Uterus (tissue), 4 donors: Measurements from ENCODE around the gene KNG1. TPM values are rescaled to one million over a fixed set of nuclear protein-coding genes. Genes with fewer than 3 reads are reported as not detected.

Source experiments
- DNase-seq, 2 donors: peaks; one replicate each; pipeline ENCODE4 v3.0.0-alpha.2; 2019 to 2020
- H3K27ac ChIP-seq, 2 donors: fragments of 200-600 bp; sonication (generic); 1 replicate in 1 of 2; 2 replicates in 1 of 2; pipeline ENCODE4 v1.5.1; 2016 to 2018
- H3K27me3 ChIP-seq, 2 donors: fragments of 200-600 bp; sonication (generic); one replicate each; pipeline ENCODE4 v1.5.1; 2018 to 2019; ENCODE audit warnings: control low read depth in 1 of 2
- H3K36me3 ChIP-seq, 2 donors: fragments of 200-600 bp; sonication (generic); one replicate each; pipeline ENCODE4 v1.5.1; 2019; ENCODE audit warnings: control low read depth in 1 of 2
- H3K4me1 ChIP-seq, 2 donors: fragments of 200-600 bp; sonication (generic); one replicate each; pipeline ENCODE4 v1.5.1; 2018 to 2019; ENCODE audit warnings: control low read depth in 1 of 2
- H3K4me3 ChIP-seq, 2 donors: fragments of 200-600 bp; sonication (generic); 1 replicate in 1 of 2; 2 replicates in 1 of 2; pipeline ENCODE4 v1.5.1; 2018 to 2019; ENCODE audit warnings: mild to moderate bottlenecking in 1 of 2
- H3K9me3 ChIP-seq, 2 donors: fragments of 200-600 bp; sonication (generic); one replicate each; pipeline ENCODE4 v1.5.1; 2019; ENCODE audit warnings: control low read depth in 1 of 2
- CTCF ChIP-seq, 4 experiments: fragments of 200-600 bp in 2 of 4; fragments of 450-650 bp in 2 of 4; sonication (generic) in 2 of 4; IDR thresholded peaks; one replicate each; pipeline ENCODE4 v1.5.1; 2016 to 2019; ENCODE audit warnings: antibody characterized with exemption in 4 of 4, mild to moderate bottlenecking in 2 of 4, moderate library complexity in 1 of 4
- POLR2A ChIP-seq, 2 donors: fragments of 450-650 bp; IDR thresholded peaks; one replicate each; pipeline ENCODE4 v1.6.1; 2016; ENCODE audit warnings: antibody characterized with exemption in 2 of 2, mild to moderate bottlenecking in 1 of 2, moderate library complexity in 1 of 2
- intact Hi-C: fragments of 100-400 bp; cut with DNase I; formaldehyde crosslinking; loops from one replicate; pipeline ENCODE4 v1.15.1; 2023; ENCODE audit warnings: low total_unique reads
- total RNA-seq, 4 donors: library from RNA; depleted of rRNA in 3 of 4; stranded (reverse); fragments of >200 nt in 3 of 4; gene quantifications; one replicate each; pipeline versions ENCODE4 v1.1.0 to v1.2.4, GENCODE V29; 2014 to 2023
- donor health status: DM: yes; HTN: yes; CAD: no.

The KNG1 gene
- total RNA-seq, 4 donors from 2014 or later = not detected

DNA sequence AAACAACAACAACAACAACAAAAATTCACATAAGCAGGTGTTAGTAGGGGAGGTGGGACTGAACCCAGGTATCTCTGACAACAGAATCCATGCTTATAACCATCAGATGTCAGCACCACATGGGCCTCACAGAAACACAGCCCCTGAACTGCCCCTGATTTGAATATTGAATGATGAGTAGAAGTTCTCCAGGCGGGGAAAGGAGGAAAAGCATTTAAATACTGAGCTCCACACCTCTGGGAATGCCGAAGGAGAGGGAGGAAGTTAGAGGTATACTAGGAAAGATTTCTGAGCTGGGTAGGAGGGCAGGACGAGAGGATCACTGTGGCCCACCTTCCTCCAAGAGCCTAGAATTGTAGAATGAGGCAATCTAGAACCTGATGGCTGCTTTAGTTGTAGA is 34.3 kb downstream of the KNG1 start:
- H3K27ac ChIP-seq = no peak overlapping the region
- intact Hi-C loops = no loop called here
- TF ChIP-seq POLR2A (IDR thresholded peaks at IDR 0.05) = no peak
- no peak for TF ChIP-seq CTCF (IDR thresholded peaks at IDR 0.05)
- DNase-seq = no peak
- no peaks in the 10 kb centered on the region for H3K27me3 ChIP-seq
- no peaks in the 10 kb centered on the region for H3K9me3 ChIP-seq
- H3K4me3 ChIP-seq = no peak overlapping the region
- H3K4me1 ChIP-seq = no peaks in the 10 kb centered on the region
- no peaks in the 10 kb centered on the region for H3K36me3 ChIP-seq

DNA sequence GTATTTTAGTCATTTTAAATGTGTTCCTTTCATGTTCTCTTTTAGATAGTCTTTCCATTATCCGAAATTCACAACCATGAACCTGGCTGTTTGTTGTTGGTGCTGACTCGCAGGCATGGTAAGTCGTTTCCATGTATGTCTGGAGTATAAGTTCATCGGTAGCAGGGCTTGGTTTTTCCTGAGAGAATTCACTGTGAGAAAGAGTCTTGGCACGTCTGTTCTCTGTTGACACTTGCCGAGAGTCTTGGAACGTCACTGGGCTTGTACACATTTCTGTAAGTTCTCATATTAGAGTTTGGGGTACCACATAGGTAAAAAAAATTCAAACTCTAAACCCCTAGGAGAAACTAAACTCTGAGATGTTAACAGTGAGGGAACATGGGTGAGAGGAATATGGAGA is 36.8 kb downstream of the KNG1 start:
- intact Hi-C loops = no loop called here
- H3K27ac ChIP-seq = no peak overlapping the region
- no peaks in the 10 kb centered on the region for H3K9me3 ChIP-seq
- TF ChIP-seq CTCF (IDR thresholded peaks at IDR 0.05) (no peak), POLR2A (IDR thresholded peaks at IDR 0.05) (no peak)
- no peak for DNase-seq
- no peaks in the 10 kb centered on the region for H3K36me3 ChIP-seq
- no peaks in the 10 kb centered on the region for H3K4me1 ChIP-seq
- no peak overlapping the region for H3K4me3 ChIP-seq
- H3K27me3 ChIP-seq = no peaks in the 10 kb centered on the region

GRCh38 chr3:186754871-186755270 is 37.7 kb downstream of the KNG1 start:
- Histone ChIP-seq H3K9me3 (no peaks in the 10 kb centered on the region), H3K36me3 (no peaks in the 10 kb centered on the region), H3K27ac (no peak overlapping the region), H3K4me1 (no peaks in the 10 kb centered on the region), H3K4me3 (no peak overlapping the region), H3K27me3 (no peaks in the 10 kb centered on the region)
- intact Hi-C loops = no loop called here
- DNase-seq = no peak
- TF ChIP-seq CTCF (IDR thresholded peaks at IDR 0.05) = no peak
- TF ChIP-seq POLR2A (IDR thresholded peaks at IDR 0.05) = no peak

DNA sequence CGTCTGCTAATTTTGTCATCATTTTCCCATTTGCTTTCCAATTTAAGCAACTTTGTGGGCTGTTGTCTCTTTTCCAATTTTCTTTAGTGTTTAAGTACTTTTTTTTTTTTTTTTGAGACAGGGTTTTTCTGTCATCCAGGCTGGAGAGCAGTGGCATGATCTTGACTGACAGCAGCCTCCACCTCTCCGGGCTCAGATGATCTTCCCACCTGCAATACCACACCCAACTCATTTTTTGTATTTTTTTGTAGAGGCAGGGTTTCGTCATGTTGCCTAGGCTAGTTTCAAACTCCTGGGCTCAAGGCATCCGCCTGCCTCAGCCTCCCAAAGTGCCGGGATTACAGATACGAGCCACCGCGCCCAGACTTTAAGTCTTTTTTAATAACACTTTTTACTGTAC is 40.1 kb downstream of the KNG1 start:
- no peak overlapping the region for H3K4me3 ChIP-seq
- no peak for TF ChIP-seq POLR2A (IDR thresholded peaks at IDR 0.05)
- TF ChIP-seq CTCF (IDR thresholded peaks at IDR 0.05) = no peak
- H3K36me3 ChIP-seq = no peaks in the 10 kb centered on the region
- no peak for DNase-seq
- H3K4me1 ChIP-seq = no peaks in the 10 kb centered on the region
- intact Hi-C loops = no loop called here
- H3K27me3 ChIP-seq = no peaks in the 10 kb centered on the region
- H3K9me3 ChIP-seq = no peaks in the 10 kb centered on the region
- H3K27ac ChIP-seq = no peak overlapping the region

DNA sequence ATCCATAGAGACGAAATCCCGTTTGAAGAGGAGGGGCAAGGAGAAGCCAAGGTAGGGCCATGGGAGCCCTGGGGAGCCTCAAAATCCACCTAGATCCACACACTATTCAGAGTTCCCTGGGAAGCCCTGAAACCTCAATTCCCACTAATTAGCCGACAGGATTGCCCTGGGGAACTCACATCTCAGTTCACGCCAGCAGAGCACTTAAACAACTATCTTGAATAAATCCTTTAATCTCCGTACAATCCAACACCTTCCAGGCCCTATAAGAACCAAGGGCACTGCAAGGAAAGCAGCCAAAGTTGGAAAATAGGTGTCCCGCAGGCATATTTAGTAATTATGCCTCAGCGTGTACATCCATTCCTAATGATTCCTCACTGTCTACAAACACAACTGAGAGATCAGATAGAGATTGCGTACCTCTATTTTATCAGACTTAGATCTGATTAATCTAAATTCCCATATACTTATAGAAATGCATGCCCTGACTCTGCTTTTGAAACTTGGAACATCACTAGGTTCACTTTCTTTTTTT is 40.6 kb downstream of the KNG1 start:
- Histone ChIP-seq H3K27me3 (no peaks in the 10 kb centered on the region), H3K9me3 (no peaks in the 10 kb centered on the region), H3K4me3 (no peak overlapping the region), H3K4me1 (no peaks in the 10 kb centered on the region), H3K27ac (no peak overlapping the region), H3K36me3 (no peaks in the 10 kb centered on the region)
- intact Hi-C loops = no loop called here
- no peak for TF ChIP-seq POLR2A (IDR thresholded peaks at IDR 0.05)
- TF ChIP-seq CTCF (IDR thresholded peaks at IDR 0.05) = no peak
- DNase-seq = no peak
